PC-9 (cell line): Measurements from ENCODE around the gene ATP1A3.

Experiments used
- EZH2 ChIP-seq: fragments of 200-600 bp; sonication (generic); IDR thresholded peaks from 2 replicates; pipeline ENCODE4 v1.8.0; 2017; ENCODE audit warnings: antibody characterized with exemption, low read depth
- TF ChIP-seq, protein P1 (sequence below): fragments of 200-600 bp; sonication (generic); conservative IDR thresholded peaks from 2 replicates; pipeline ENCODE4 v1.6.1; 2017; ENCODE audit warnings: mixed run types, antibody characterized with exemption, mild to moderate bottlenecking, moderate library complexity

DNA sequence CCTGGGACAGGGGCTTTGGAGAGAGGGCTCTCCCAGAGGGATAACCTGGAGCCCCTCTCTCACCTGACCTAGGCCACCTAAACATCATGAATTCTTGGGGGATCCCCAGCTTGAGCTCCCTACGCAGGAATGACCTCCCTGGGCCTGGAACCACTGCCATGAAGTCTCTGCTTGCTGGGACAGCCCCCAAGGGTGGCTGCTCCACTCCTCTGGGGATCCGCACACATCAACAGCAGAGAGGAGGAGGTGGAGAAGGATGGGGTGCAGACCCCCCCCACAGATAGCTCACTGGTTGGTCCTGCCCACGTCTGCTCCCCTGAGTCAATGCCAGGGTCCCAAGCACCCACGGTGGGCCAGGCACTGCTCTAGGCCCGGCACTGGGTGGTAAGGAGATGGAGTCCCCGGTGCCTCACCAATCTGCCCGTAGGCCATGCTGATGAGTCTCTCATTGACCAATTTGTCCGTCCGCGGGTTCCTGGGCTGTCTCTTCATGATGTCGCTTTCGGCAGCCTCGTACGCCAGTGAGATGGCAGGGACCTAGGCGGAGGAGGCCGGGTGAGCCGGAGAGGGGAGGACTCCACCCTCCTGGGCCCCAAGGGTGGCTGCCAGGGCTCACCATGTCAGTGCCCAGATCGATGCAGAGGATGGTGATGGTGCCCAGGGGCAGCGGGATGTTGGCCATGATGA is 24.1 kb downstream of the ATP1A3 start:
- TF ChIP-seq, protein P1, sequence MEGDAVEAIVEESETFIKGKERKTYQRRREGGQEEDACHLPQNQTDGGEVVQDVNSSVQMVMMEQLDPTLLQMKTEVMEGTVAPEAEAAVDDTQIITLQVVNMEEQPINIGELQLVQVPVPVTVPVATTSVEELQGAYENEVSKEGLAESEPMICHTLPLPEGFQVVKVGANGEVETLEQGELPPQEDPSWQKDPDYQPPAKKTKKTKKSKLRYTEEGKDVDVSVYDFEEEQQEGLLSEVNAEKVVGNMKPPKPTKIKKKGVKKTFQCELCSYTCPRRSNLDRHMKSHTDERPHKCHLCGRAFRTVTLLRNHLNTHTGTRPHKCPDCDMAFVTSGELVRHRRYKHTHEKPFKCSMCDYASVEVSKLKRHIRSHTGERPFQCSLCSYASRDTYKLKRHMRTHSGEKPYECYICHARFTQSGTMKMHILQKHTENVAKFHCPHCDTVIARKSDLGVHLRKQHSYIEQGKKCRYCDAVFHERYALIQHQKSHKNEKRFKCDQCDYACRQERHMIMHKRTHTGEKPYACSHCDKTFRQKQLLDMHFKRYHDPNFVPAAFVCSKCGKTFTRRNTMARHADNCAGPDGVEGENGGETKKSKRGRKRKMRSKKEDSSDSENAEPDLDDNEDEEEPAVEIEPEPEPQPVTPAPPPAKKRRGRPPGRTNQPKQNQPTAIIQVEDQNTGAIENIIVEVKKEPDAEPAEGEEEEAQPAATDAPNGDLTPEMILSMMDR, result no peak
- TF ChIP-seq EZH2, result no peak
